NCI-H1436 (cell line): Measurements from ENCODE around the gene SH3PXD2A.

Source experiments
- DNase-seq: peaks from one replicate; lab custom pipeline; 2025; lab: John Stamatoyannopoulos, UW

Gene SH3PXD2A

GRCh38 chr10:103812004-103812403, 43.4 kb downstream of the SH3PXD2A start:
- no peak for DNase-seq

- DNase-seq: no peak
Measured at GRCh38 chr10:103811463-103811862, 43.9 kb downstream of the SH3PXD2A start.

- no peak for DNase-seq
Measured at GRCh38 chr10:103808780-103809179, 46.6 kb downstream of the SH3PXD2A start.

GRCh38 chr10:103807996-103808395, 47.4 kb downstream of the SH3PXD2A start:
- no peak for DNase-seq

- no peak for DNase-seq
Measured at GRCh38 chr10:103806395-103807187, 48.8 kb downstream of the SH3PXD2A start.

GRCh38 chr10:103805781-103806180, 49.6 kb downstream of the SH3PXD2A start:
- DNase-seq: no peak

GRCh38 chr10:103804871-103805270, 50.5 kb downstream of the SH3PXD2A start:
- no peak for DNase-seq

GRCh38 chr10:103803941-103804340, 51.4 kb downstream of the SH3PXD2A start:
- no peak for DNase-seq

GRCh38 chr10:103802637-103803353, 52.6 kb downstream of the SH3PXD2A start:
- no peak for DNase-seq

GRCh38 chr10:103802081-103802480, 53.3 kb downstream of the SH3PXD2A start:
- no peak for DNase-seq

GRCh38 chr10:103800789-103801540, 54.4 kb downstream of the SH3PXD2A start:
- DNase-seq: no peak

GRCh38 chr10:103800089-103800488, 55.3 kb downstream of the SH3PXD2A start:
- no peak for DNase-seq

- no peak for DNase-seq
Measured at GRCh38 chr10:103799341-103799740, 56.0 kb downstream of the SH3PXD2A start.

- no peak for DNase-seq
Measured at GRCh38 chr10:103798511-103798910, 56.9 kb downstream of the SH3PXD2A start.

- no peak for DNase-seq
Measured at GRCh38 chr10:103797857-103798256, 57.5 kb downstream of the SH3PXD2A start.

GRCh38 chr10:103795634-103796270, 59.6 kb downstream of the SH3PXD2A start:
- DNase-seq: no peak

- no peak for DNase-seq
Measured at GRCh38 chr10:103794996-103795395, 60.4 kb downstream of the SH3PXD2A start.

GRCh38 chr10:103793920-103794883, 61.2 kb downstream of the SH3PXD2A start:
- no peak for DNase-seq

- no peak for DNase-seq
Measured at GRCh38 chr10:103793429-103793828, 61.9 kb downstream of the SH3PXD2A start.

- no peak for DNase-seq
Measured at GRCh38 chr10:103792547-103792946, 62.8 kb downstream of the SH3PXD2A start.

GRCh38 chr10:103791858-103792257, 63.5 kb downstream of the SH3PXD2A start:
- no peak for DNase-seq
